ENCODE data around the gene BFSP1. TPM values are rescaled to one million over a fixed set of nuclear protein-coding genes. Genes with fewer than 3 reads are reported as not detected.

The BFSP1 gene
- total and polyA plus RNA-seq, 9 donors: 0.92 to 4.9 (median 1.5) TPM

- DNase-seq: peak; percentile 95 to 98 (median 96)
- peak within 1 kb of the TSS; percentile 89 for H3K4me3 ChIP-seq
- intact Hi-C loops (cut with DNase I): loop anchor here in 2 of 4 donors (5.0 kb wide), 1 partner anchor 43 kb away; no protein-coding TSS in a partner anchor
- TF ChIP-seq POLR2A (IDR thresholded peaks at IDR 0.05) (peak; percentile 97), EP300 (IDR thresholded peaks at IDR 0.05) (peak; percentile 36), CTCF (IDR thresholded peaks at IDR 0.05) (no peak)
- no peaks in the 10 kb centered on the region for H3K36me3 ChIP-seq
- H3K9me3 ChIP-seq: no peaks in the 10 kb centered on the region
- no peaks in the 10 kb centered on the region for H3K27me3 ChIP-seq
- peaks cover 5% of the 10 kb centered on the region for H3K4me1 ChIP-seq (ENCODE audit: insufficient read depth)
- H3K27ac ChIP-seq: peak within 1 kb of the TSS; percentile 94 to 95
- WGBS, 3 donors: 0 to 1% (median 1%) methylated on average over 29 to 70 of the region's 70 CpGs
These were observed 38.6 kb upstream of the BFSP1 start, which contains the start of gene DSTN for GRCh38 chr20:17569616-17570346. Gene DSTN (plus strand): TSS chr20:17570075. CDS start chr20:17570209, 134 bp downstream.

- intact Hi-C loops (cut with DNase I): no loop called here
- TF ChIP-seq EP300 (IDR thresholded peaks at IDR 0.05) (peak; percentile 71), POLR2A (IDR thresholded peaks at IDR 0.05) (peak; percentile 67), CTCF (IDR thresholded peaks at IDR 0.05) (no peak)
- Histone ChIP-seq H3K9me3 (no peaks in the 10 kb centered on the region), H3K36me3 (no peaks in the 10 kb centered on the region), H3K27me3 (no peaks in the 10 kb centered on the region), H3K4me1 (ENCODE audit: insufficient read depth) (peaks cover 5% of the 10 kb centered on the region), H3K27ac (peak overlapping the region; percentile 94 to 95), H3K4me3 (peak overlapping the region; percentile 89)
- 0 to 2% (median 0%) methylated on average over 38 of the region's 38 CpGs for WGBS, 3 donors
- peak; percentile 83 to 90 (median 87) for DNase-seq
These were observed 37.9 kb upstream of the BFSP1 start for GRCh38 chr20:17568972-17569521.

- no peak for TF ChIP-seq POLR2A (IDR thresholded peaks at IDR 0.05)
- TF ChIP-seq EP300 (IDR thresholded peaks at IDR 0.05): no peak
- no peak for TF ChIP-seq CTCF (IDR thresholded peaks at IDR 0.05)
- Histone ChIP-seq H3K27ac (peak overlapping the region; percentile 94 to 95), H3K9me3 (no peaks in the 10 kb centered on the region), H3K4me1 (ENCODE audit: insufficient read depth) (peaks cover 2% of the 10 kb centered on the region), H3K36me3 (no peaks in the 10 kb centered on the region), H3K27me3 (no peaks in the 10 kb centered on the region), H3K4me3 (peak overlapping the region; percentile 89)
- no peak for DNase-seq
- 62 to 71% (median 65%) methylated on average over 6 of the region's 6 CpGs for WGBS, 3 donors
- intact Hi-C loops (cut with DNase I): no loop called here
These were observed 37.0 kb upstream of the BFSP1 start for GRCh38 chr20:17568045-17568788.

GRCh38 chr20:17566345-17566744 lies 35.2 kb upstream of the BFSP1 start:
- H3K27me3 ChIP-seq: no peaks in the 10 kb centered on the region
- intact Hi-C loops (cut with DNase I): no loop called here
- DNase-seq: no peak
- H3K36me3 ChIP-seq: no peaks in the 10 kb centered on the region
- H3K4me3 ChIP-seq: no peak overlapping the region
- peaks cover 2% of the 10 kb centered on the region for H3K4me1 ChIP-seq (ENCODE audit: insufficient read depth)
- H3K9me3 ChIP-seq: no peaks in the 10 kb centered on the region
- H3K27ac ChIP-seq: no peak overlapping the region
- WGBS, 3 donors: 92 to 95% (median 92%) methylated on average over 3 of the region's 3 CpGs
- TF ChIP-seq POLR2A (IDR thresholded peaks at IDR 0.05): no peak
- TF ChIP-seq CTCF (IDR thresholded peaks at IDR 0.05): no peak
